Breast epithelium (tissue), 3 donors: ENCODE data around the gene ACOXL.

Source experiments
- CTCF ChIP-seq, 3 donors: fragments of 450-650 bp; IDR thresholded peaks; one replicate each; pipeline ENCODE4 v1.5.1; 2016 to 2017; ENCODE audit warnings: antibody characterized with exemption in 3 of 3, mild to moderate bottlenecking in 3 of 3, moderate library complexity in 3 of 3
- POLR2A ChIP-seq: fragments of 450-650 bp; IDR thresholded peaks from one replicate; pipeline ENCODE4 v1.6.1; 2016; ENCODE audit warnings: antibody characterized with exemption, mild to moderate bottlenecking, moderate library complexity

- no peak for TF ChIP-seq CTCF (IDR thresholded peaks at IDR 0.05)
- no peak for TF ChIP-seq POLR2A
These were observed 116.2 kb downstream of the ACOXL start for GRCh38 chr2:110848519-110849030.
